ENCODE measurements around the gene NFXL1.

DNA sequence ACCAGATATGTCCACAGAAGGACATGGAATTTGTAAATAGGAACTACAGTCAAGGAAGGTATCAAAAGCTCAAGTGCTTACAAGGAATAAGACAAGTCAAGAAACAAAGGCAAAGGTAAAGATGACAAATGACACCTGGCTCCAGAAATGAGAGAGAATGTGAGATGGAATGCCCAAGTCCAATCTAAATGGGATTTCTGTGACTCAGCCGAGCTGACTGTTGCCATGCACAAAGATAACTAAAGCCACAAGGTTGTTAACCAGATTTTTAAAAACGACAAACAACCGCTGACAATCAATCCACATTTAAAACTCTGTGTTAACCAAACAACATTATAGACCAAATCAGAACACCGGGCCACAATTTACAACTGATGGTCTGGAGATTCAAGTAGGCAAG, 1.1 kb downstream of the NFXL1 start:
- TF ChIP-seq, protein P1, sequence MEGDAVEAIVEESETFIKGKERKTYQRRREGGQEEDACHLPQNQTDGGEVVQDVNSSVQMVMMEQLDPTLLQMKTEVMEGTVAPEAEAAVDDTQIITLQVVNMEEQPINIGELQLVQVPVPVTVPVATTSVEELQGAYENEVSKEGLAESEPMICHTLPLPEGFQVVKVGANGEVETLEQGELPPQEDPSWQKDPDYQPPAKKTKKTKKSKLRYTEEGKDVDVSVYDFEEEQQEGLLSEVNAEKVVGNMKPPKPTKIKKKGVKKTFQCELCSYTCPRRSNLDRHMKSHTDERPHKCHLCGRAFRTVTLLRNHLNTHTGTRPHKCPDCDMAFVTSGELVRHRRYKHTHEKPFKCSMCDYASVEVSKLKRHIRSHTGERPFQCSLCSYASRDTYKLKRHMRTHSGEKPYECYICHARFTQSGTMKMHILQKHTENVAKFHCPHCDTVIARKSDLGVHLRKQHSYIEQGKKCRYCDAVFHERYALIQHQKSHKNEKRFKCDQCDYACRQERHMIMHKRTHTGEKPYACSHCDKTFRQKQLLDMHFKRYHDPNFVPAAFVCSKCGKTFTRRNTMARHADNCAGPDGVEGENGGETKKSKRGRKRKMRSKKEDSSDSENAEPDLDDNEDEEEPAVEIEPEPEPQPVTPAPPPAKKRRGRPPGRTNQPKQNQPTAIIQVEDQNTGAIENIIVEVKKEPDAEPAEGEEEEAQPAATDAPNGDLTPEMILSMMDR (IDR thresholded peaks at IDR 0.05) = no peak
- no peak for TF ChIP-seq POLR2AphosphoS5 (IDR thresholded peaks at IDR 0.05)

Measured in prostate gland (tissue), 2 donors.